WTC11 (cell line): Measurements from ENCODE around the gene ARSB. TPM values are rescaled to one million over a fixed set of nuclear protein-coding genes. Genes with fewer than 3 reads are reported as not detected.

Source experiments
- ATAC-seq: fragments of 200-7000 bp; cut with Tn5 transposase; 2 replicates; pipeline ENCODE4 v1.10.0; 2021; ENCODE audit warnings: mild to moderate bottlenecking, moderate library complexity
- CTCF ChIA-PET: fragments of 300-600 bp; sonication (Branson Sonifier 250); formaldehyde crosslinking; loops from one replicate; lab custom pipeline; 2021; ENCODE audit warnings: antibody characterized with exemption; lab: Charles Lee
- POLR2A ChIA-PET: fragments of 350-600 bp; sonication (Branson Sonifier 250); formaldehyde crosslinking; loops from one replicate; lab custom pipeline; 2021; ENCODE audit warnings: antibody characterized with exemption; lab: Charles Lee
- DNase-seq: peaks from one replicate; pipeline ENCODE4 v3.0.0; 2021; ENCODE audit warnings: low spot score
- H3K27ac Mint-ChIP-seq: 2 replicates; pipeline ENCODE4 v1.8.0; 2021; ENCODE audit warnings: mixed read lengths
- H3K27me3 Mint-ChIP-seq: 2 replicates; pipeline ENCODE4 v1.8.0; 2021; ENCODE audit warnings: low read depth, mild to moderate bottlenecking, moderate library complexity, mixed read lengths
- H3K36me3 Mint-ChIP-seq: 2 replicates; pipeline ENCODE4 v1.8.0; 2021; ENCODE audit warnings: mixed read lengths
- H3K4me1 Mint-ChIP-seq: 2 replicates; pipeline ENCODE4 v1.8.0; 2022; ENCODE audit warnings: mixed read lengths
- H3K4me3 Mint-ChIP-seq: 2 replicates; pipeline ENCODE4 v1.8.0; 2021; ENCODE audit warnings: mild to moderate bottlenecking, moderate library complexity, mixed read lengths
- H3K9me3 Mint-ChIP-seq: 2 replicates; pipeline ENCODE4 v1.8.0; 2021; ENCODE audit warnings: mixed read lengths
- CREM ChIP-seq: sonication (generic); formaldehyde crosslinking; IDR thresholded peaks from 2 replicates; pipeline ENCODE4 v1.8.1; 2022; ENCODE audit warnings: mild to moderate bottlenecking, missing genetic modification reagents, moderate library complexity
- E2F5 ChIP-seq: sonication (generic); formaldehyde crosslinking; IDR thresholded peaks from 2 replicates; pipeline ENCODE4 v1.8.1; 2022; ENCODE audit warnings: mild to moderate bottlenecking, moderate library complexity, missing genetic modification reagents
- ESRRA ChIP-seq: sonication (generic); formaldehyde crosslinking; IDR thresholded peaks from 2 replicates; pipeline ENCODE4 v1.8.1; 2022; ENCODE audit warnings: mild to moderate bottlenecking, missing genetic modification reagents, borderline replicate concordance
- FOXJ3 ChIP-seq: sonication (generic); formaldehyde crosslinking; IDR thresholded peaks from 2 replicates; pipeline ENCODE4 v1.9.0; 2021; ENCODE audit warnings: missing genetic modification reagents, mild to moderate bottlenecking, borderline replicate concordance
- FOXP4 ChIP-seq: sonication (generic); formaldehyde crosslinking; IDR thresholded peaks from 2 replicates; pipeline ENCODE4 v1.8.0; 2022; ENCODE audit warnings: mild to moderate bottlenecking, missing genetic modification reagents
- MXD4 ChIP-seq: fragments of 250-450 bp; sonication (Bioruptor Pico); IDR thresholded peaks from 2 replicates; pipeline ENCODE4 v1.8.0; 2021; ENCODE audit warnings: mild to moderate bottlenecking, moderate library complexity, borderline replicate concordance
- MYBL2 ChIP-seq: sonication (generic); formaldehyde crosslinking; IDR thresholded peaks from 2 replicates; pipeline ENCODE4 v1.8.1; 2023; ENCODE audit warnings: mild to moderate bottlenecking, moderate library complexity, missing genetic modification reagents
- NR2C2 ChIP-seq: sonication (generic); formaldehyde crosslinking; IDR thresholded peaks from 2 replicates; pipeline ENCODE4 v1.8.0; 2022; ENCODE audit warnings: mild to moderate bottlenecking, missing genetic modification reagents
- OVOL2 ChIP-seq: fragments of 250-450 bp; sonication (Bioruptor Pico); IDR thresholded peaks from 2 replicates; pipeline ENCODE4 v1.9.0; 2021; ENCODE audit warnings: mild to moderate bottlenecking, borderline replicate concordance
- SMAD3 ChIP-seq: sonication (generic); formaldehyde crosslinking; IDR thresholded peaks from 2 replicates; pipeline ENCODE4 v1.8.0; 2022; ENCODE audit warnings: missing genetic modification reagents, mild to moderate bottlenecking, borderline replicate concordance
- STAT6 ChIP-seq: sonication (generic); formaldehyde crosslinking; conservative IDR thresholded peaks from 2 replicates; pipeline ENCODE4 v1.8.1; 2023; ENCODE audit warnings: mild to moderate bottlenecking, low read depth, missing genetic modification reagents, moderate library complexity
- USF2 ChIP-seq: sonication (generic); formaldehyde crosslinking; IDR thresholded peaks from 2 replicates; pipeline ENCODE4 v1.8.1; 2023; ENCODE audit warnings: mild to moderate bottlenecking, missing genetic modification reagents, moderate library complexity
- ZNF281 ChIP-seq: sonication (generic); formaldehyde crosslinking; IDR thresholded peaks from 2 replicates; pipeline ENCODE4 v1.8.0; 2023; ENCODE audit warnings: mild to moderate bottlenecking, missing genetic modification reagents
- total RNA-seq: library from RNA; stranded (reverse); gene quantifications from 3 replicates; pipeline ENCODE4 v1.2.3, GENCODE V29; 2021

ARSB gene
- total RNA-seq, 1 experiment from 2014 or later: 9.7 TPM

- H3K4me1 Mint-ChIP-seq: peaks cover 33% of the 10 kb centered on the region
- ChIA-PET POLR2A (no interaction called here), CTCF (interaction anchor here (1.0 kb wide), 1 partner anchor 8 kb away, joined by 5 read pairs; no protein-coding TSS in a partner anchor)
- no peaks in the 10 kb centered on the region for H3K36me3 Mint-ChIP-seq
- H3K4me3 Mint-ChIP-seq: no peak overlapping the region
- no peak for DNase-seq
- TF ChIP-seq OVOL2 (CRISPR knock-in tag): no peak
- no peak for TF ChIP-seq ZNF281 (CRISPR knock-in tag)
- H3K27ac Mint-ChIP-seq: no peak overlapping the region
- ATAC-seq: no peak
- H3K27me3 Mint-ChIP-seq: peaks cover 2% of the 10 kb centered on the region; the same call in 1 of the 2 replicates
- H3K9me3 Mint-ChIP-seq: peaks cover 8% of the 10 kb centered on the region
Observed at GRCh38 chr5:78768781-78769380, 216.2 kb downstream of the ARSB start.

GRCh38 chr5:78766412-78766762 is 218.7 kb downstream of the ARSB start:
- Mint-ChIP-seq H3K36me3 (no peaks in the 10 kb centered on the region), H3K4me1 (peaks cover 25% of the 10 kb centered on the region), H3K27ac (no peak overlapping the region), H3K4me3 (no peak overlapping the region), H3K9me3 (peaks cover 10% of the 10 kb centered on the region), H3K27me3 (peaks cover 2% of the 10 kb centered on the region; the same call in 1 of the 2 replicates)
- ATAC-seq (no peak), DNase-seq (no peak)
- TF ChIP-seq ESRRA (CRISPR knock-in tag): no peak
- no peak for TF ChIP-seq MYBL2 (CRISPR knock-in tag)
- no peak for TF ChIP-seq SMAD3 (CRISPR knock-in tag)
- no peak for TF ChIP-seq MXD4 (CRISPR knock-in tag)
- TF ChIP-seq FOXJ3 (CRISPR knock-in tag): no peak
- TF ChIP-seq CREM (CRISPR knock-in tag): no peak
- TF ChIP-seq ZNF281 (CRISPR knock-in tag): no peak
- TF ChIP-seq STAT6 (CRISPR knock-in tag): no peak
- no peak for TF ChIP-seq FOXP4 (CRISPR knock-in tag)
- TF ChIP-seq USF2 (CRISPR knock-in tag): no peak
- TF ChIP-seq NR2C2 (CRISPR knock-in tag): no peak
- TF ChIP-seq E2F5 (CRISPR knock-in tag): no peak
- CTCF ChIA-PET: no interaction called here
- POLR2A ChIA-PET: interaction anchor here (0.5 kb wide), 1 partner anchor 12 kb away, joined by 3 read pairs; no protein-coding TSS in a partner anchor
